GM04503 (cell line): ENCODE measurements around the gene MNAT1.
"Not testable (repeated sequence)": the region's sequence is repeated elsewhere in the genome, so short reads cannot be mapped to it uniquely, and the experiment has no call there.

Source experiments
- DNase-seq: peaks from one replicate; pipeline ENCODE4 v3.0.0-alpha.2; 2012; ENCODE audit warnings: low read depth

MNAT1 gene

GRCh38 chr14:60738843-60739508, 4.4 kb downstream of the MNAT1 start:
- DNase-seq, result no peak

- DNase-seq, result no peak
These were observed 10.0 kb downstream of the MNAT1 start for GRCh38 chr14:60744566-60744965.

- no peak for DNase-seq
These were observed 18.9 kb downstream of the MNAT1 start for GRCh38 chr14:60753264-60754119.

- no peak for DNase-seq
These were observed 22.3 kb downstream of the MNAT1 start for GRCh38 chr14:60756847-60757246.

GRCh38 chr14:60757567-60758002, 23.0 kb downstream of the MNAT1 start:
- DNase-seq, result peak; percentile 60

GRCh38 chr14:60758885-60759284, 24.3 kb downstream of the MNAT1 start:
- no peak for DNase-seq

- no peak for DNase-seq
These were observed 25.6 kb downstream of the MNAT1 start for GRCh38 chr14:60760209-60760608.

GRCh38 chr14:60760644-60761364, 26.2 kb downstream of the MNAT1 start:
- DNase-seq, result no peak

- DNase-seq, result no peak
These were observed 34.0 kb downstream of the MNAT1 start for GRCh38 chr14:60768602-60769001.

- no peak for DNase-seq
These were observed 36.6 kb downstream of the MNAT1 start for GRCh38 chr14:60771117-60771516.

GRCh38 chr14:60773558-60773957, 39.0 kb downstream of the MNAT1 start:
- no peak for DNase-seq

- DNase-seq, result peak; percentile 46
These were observed 40.7 kb downstream of the MNAT1 start for GRCh38 chr14:60775296-60775695.

GRCh38 chr14:60777856-60778578, 43.5 kb downstream of the MNAT1 start:
- DNase-seq, result peak; percentile 97

GRCh38 chr14:60779745-60780514, 45.4 kb downstream of the MNAT1 start:
- DNase-seq, result not testable (repeated sequence)

GRCh38 chr14:60780558-60780957, 46.0 kb downstream of the MNAT1 start:
- DNase-seq, result not testable (repeated sequence)

GRCh38 chr14:60786905-60787304, 52.3 kb downstream of the MNAT1 start:
- DNase-seq, result no peak

GRCh38 chr14:60789656-60790055, 55.1 kb downstream of the MNAT1 start:
- DNase-seq, result no peak

GRCh38 chr14:60790850-60791249, 56.3 kb downstream of the MNAT1 start:
- DNase-seq, result no peak

GRCh38 chr14:60796434-60796833, 61.9 kb downstream of the MNAT1 start:
- DNase-seq, result no peak

- no peak for DNase-seq
These were observed 65.8 kb downstream of the MNAT1 start for GRCh38 chr14:60800409-60800808.

GRCh38 chr14:60803871-60804270, 69.3 kb downstream of the MNAT1 start:
- no peak for DNase-seq
